GM21447 (cell line): ENCODE measurements around the gene FHOD3.

Experiments
- ATAC-seq: cut with Tn5 transposase; IDR thresholded peaks from one replicate; pipeline ENCODE4 v1.9.1; 2021; ENCODE audit not compliant: unreplicated experiment

The FHOD3 gene

DNA sequence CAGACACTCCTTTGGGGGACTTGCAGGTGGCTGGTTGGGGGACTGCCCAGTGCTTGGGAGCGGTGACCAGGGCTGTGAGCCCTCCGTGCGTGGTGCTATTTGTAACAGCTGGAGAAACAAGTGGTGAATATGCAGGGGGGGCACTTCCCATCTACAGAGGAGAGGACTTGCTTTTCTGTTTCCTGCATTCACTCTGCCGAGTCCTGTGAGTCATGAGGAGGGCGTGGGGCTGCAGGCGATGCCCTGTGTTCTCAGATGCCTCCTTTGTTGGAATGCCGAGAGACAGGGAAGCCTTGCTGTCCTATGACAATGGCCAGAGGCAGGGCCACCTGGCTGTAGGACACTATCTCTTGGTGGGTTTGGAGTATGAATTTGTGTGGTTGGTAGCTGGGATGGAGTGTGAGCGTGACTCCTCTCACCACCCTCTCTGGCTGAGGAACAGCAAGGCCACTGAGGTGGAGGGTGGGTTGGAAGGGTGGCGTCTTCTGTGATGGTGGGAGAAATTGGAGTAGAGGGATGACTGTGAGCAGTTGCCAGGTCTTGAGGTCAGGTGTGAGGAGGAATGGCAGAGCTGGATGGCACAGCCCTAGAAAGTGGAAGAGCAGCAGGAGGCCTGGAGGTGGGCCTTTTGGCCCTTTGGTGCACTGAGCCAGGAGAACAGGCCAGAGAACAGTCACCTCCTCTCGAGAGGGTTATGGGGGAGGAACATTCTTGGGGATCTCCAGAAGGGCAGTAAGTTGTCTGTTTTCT lies 24.3 kb downstream of the FHOD3 start:
- no peak for ATAC-seq

DNA sequence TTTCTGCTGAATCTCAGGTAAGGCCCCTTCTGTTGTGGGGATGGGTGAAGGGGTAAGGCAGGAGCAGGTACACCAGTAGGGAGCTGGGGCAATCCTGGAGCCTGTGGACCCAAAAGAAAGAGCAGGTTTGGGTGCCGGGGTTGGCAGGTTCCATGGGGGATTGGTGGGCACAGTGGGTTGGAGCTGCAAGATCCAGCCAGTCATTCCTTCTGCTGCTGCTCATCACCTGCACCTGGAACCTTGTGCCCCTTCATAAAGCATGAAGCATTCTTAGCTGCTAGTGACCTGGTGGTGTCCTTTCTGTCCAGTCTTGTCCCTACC lies 24.9 kb downstream of the FHOD3 start:
- no peak for ATAC-seq

- no peak for ATAC-seq
Observed at GRCh38 chr18:36322734-36323133, 25.2 kb downstream of the FHOD3 start.

- ATAC-seq: no peak
Observed at GRCh38 chr18:36323421-36323820, 25.9 kb downstream of the FHOD3 start.

DNA sequence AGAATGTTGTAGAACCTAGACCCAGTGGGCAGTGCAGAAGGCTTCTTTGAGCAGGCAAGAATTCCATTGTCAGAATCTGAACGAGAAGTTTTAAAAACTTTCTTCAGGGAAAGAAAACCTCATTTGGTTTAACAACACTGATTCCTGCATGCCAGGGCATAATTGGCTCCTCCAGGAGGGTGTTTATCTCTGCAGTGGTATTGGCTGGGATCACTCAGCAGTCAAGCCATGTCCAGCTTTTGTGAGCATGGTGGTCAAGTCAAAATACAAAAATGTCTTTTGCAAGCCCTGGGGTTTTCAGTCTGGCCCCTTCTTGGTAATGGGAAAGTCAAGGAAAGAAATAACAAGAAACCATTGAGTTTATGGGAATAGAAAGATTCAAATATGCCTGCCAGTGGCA lies 28.3 kb downstream of the FHOD3 start:
- no peak for ATAC-seq

GRCh38 chr18:36326771-36327170 lies 29.3 kb downstream of the FHOD3 start:
- no peak for ATAC-seq

GRCh38 chr18:36327352-36328316 lies 30.1 kb downstream of the FHOD3 start:
- no peak for ATAC-seq

DNA sequence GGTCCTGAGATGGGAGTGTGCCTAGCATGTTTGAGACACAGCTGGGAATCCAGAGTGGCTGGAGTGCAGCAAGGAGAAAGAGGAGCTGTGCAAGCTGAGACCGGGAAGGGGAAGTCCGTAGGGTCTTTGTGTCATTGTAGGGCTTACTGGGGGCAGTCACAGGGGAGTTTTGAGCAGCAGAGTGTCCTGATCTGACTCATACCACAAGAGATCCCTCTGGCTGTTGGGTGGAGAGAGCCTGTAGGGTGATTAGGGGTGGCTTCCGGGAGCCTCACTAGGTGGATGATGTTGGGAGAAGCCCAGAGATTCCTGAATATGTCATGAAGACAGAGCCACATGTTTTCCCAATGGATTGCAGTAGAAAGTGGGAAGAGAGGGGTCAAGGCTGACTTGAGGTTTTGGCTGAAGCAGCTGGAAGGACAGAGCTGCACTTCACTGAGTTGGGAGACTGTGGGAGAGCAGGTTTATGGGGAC lies 30.9 kb downstream of the FHOD3 start:
- no peak for ATAC-seq

- ATAC-seq: no peak
Observed at GRCh38 chr18:36328916-36329315, 31.4 kb downstream of the FHOD3 start.

DNA sequence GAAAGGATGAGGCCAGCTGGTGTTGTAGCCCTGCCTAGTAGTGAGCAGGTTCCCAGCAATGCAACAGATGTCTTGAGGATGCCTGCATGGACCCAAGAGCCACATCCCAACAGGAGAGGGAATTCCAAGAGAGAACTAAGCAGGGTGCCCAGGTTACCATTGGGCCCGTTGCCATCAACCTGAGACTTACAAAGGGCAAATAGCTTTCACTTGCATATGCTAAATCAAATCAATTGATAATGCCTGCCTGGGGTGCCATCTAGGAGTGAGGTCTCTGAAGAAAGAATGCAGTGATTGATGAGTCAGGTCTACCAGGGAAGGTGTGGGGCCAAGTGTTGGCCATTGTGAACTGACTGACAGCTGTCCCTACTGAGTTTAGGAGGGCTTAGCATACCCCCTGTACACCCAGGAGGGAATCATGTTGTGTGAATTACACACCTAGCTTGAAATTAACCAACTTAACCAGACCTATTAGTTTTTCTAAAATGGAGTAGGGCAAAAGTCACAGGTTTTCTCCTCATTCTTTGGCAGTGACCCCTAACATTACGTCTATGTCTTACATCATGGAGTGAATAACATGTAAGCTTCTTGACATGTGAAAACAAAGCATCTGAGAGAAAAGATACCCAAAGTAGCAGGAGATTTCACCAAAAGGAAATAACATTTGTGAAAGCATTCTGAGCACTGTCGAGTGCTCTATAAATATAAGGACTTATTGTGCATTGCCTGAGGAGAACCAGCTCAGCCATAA lies 32.3 kb downstream of the FHOD3 start:
- ATAC-seq: no peak

DNA sequence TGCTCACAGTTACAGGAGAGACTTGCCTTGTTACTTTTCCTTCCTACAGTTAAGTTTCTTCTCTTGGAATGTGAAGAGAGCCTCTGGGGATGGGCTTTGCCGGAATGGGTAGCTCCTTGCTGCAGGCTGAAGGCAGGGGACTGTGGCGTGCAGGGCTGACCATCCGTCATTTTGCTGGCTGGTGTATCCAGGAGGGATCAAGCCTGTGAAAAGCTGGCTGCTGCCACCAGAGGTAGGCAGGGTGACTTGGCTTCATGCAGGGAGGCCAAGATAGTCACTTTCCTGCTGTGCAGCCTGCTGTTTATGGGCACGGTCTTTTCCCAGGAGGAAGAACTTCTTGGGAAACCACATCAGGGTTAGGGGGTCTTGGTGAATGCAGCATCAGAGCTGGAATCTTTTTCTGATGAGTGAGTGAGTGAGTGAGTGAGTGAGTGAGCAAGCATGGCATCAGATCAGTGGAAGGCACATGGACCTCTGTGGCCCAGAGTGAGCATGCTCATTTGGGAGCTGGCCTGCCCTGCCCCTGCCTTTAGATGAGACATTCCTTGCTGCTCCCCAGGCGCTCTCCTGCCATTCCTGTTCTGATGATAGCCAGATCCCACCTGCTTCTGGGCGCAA lies 33.0 kb downstream of the FHOD3 start:
- ATAC-seq: no peak

DNA sequence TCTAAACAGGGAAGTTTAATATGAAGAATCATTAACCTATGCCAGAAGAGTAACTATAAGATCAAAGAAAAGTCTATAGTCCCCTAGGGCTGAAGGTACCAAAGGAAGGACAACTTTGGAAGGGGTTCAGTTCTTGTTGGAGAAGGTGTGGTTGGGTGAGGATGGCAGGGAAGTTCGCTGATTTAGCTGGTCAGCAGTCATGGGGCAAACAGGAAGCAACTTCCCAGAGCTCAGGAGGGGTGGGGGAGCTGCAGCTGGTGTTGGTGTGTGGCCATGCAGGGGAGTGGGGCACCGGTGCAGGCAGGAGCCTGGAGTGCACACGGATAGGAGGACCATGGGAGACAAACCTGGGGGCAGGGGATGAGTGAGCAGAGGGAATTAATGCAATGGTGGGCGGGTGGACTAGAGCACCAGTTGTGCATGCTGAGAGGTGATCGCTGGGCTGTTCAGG lies 34.0 kb downstream of the FHOD3 start:
- ATAC-seq: no peak

DNA sequence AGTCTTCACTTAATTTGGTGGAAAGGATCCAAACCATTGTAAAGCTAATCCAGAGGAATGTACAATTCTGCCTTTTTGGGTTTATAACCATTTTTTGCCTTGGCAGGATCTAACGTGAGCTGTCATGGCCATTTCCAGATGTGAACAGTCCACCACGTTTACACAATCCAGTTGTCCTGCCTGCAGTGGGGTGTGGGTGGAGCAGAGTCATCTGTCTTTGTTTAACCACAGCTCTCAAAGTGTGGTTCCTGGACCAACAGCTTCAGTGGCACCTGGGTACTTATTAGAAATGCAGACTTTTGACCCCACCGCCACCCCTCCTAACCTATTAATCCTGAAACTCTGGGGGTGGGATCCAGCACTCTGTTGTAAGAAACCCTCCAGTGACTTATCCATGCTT lies 35.9 kb downstream of the FHOD3 start:
- ATAC-seq: no peak

- ATAC-seq: no peak
Observed at GRCh38 chr18:36334798-36335197, 37.3 kb downstream of the FHOD3 start.

DNA sequence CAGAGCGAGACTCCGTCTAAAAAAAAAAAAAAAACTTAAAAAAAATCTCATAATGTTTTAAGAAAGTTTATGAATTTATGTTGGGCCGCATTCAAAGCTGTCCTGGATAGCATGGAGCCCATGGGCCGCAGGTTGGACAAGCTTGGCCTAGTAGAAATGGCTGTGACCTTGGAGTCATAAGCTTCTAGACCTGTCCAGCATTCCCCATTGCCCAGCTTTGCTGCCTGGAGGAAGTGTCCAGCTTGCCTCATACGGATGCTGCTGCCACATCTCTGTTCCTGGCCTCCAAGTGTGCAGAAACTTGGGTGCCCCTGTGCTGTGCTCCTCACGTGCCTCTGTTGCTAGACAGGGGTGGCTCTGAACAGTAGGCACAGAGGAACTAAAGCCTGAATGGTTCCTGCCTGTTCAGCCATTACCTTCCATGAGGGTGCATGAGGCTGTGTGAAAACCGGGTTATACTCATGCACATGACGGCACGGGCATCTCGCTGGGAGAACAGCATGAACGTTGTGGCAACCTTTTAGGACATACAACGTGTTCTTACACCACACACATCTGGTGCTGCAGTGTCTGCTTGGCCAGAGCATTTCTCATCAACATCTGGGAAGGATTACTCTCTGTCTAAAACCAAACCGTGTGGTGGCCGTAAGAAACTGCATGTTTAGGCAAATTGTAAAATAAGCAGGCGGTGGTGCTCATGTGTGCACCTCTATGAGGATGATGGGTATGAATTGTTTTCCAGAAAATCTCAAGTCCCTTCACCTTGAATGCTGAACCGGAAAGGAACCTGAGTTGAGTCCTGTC lies 38.2 kb downstream of the FHOD3 start:
- ATAC-seq: no peak

GRCh38 chr18:36337679-36338402 lies 40.3 kb downstream of the FHOD3 start:
- no peak for ATAC-seq

GRCh38 chr18:36338403-36338933 lies 41.0 kb downstream of the FHOD3 start:
- no peak for ATAC-seq

DNA sequence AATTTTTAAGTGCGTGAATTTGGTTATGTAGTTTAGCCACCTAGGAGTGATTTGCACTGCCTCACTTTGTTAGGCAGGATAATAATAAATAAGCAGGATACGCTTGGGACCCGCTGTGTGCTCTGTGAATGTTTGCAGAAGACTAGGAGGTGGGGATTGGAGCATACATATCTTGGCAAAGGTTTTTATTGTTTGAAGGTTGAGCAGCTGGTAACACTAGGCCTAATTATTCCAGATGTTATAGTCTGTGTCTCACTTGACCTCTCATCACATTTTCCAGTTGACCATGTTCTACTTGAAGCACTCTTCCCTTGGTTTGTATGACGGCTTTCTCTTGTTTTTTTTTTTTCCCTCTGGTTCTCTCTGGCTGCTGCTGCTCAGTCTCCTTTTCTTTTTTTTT lies 42.7 kb downstream of the FHOD3 start:
- ATAC-seq: no peak

DNA sequence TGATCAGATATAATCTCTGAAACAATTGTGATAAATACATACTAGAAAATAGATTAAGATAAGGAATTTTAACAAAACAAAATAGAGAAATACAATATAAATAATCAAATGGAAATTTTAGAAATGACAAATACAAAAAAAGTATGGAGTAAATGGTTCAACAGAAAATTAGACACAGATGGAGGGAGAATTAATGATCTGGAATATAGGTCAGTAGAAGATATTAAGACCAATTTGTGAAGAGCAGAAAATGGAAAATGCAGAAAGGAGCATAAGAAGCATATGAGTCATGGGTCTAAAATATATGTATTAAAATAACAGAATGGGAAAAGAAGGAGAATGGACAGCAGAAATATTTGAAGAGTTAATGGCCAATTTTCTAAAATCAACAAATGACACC lies 44.4 kb downstream of the FHOD3 start:
- no peak for ATAC-seq
